Psoas muscle (tissue), 8 donors: ENCODE results near the gene F3. TPM values are rescaled to one million over a fixed set of nuclear protein-coding genes. Genes with fewer than 3 reads are reported as not detected.

ENCODE experiments used
- ATAC-seq, 4 donors: fragments of 200-7000 bp; cut with Tn5 transposase; one replicate each; pipeline ENCODE4 v1.9.1; 2020; ENCODE audit warnings: moderate library complexity in 3 of 4, mild to moderate bottlenecking in 2 of 4
- DNase-seq, 2 donors: peaks; one replicate each; pipeline ENCODE4 v3.0.0-alpha.2; 2020
- H3K27ac ChIP-seq: fragments of 200-600 bp; one replicate; pipeline ENCODE4 v1.8.0; 2022
- H3K27me3 ChIP-seq, 3 donors: fragments of 200-600 bp in 1 of 3; one replicate each; pipeline versions ENCODE4 v1.6.1 to v1.8.0; 2013 to 2022; ENCODE audit warnings: low read length in 2 of 3, mild to moderate bottlenecking in 2 of 3, moderate library complexity in 1 of 3; ENCODE audit not compliant: insufficient read depth in 3 of 3
- H3K36me3 ChIP-seq, 2 donors: fragments of 200-600 bp in 1 of 2; one replicate each; pipeline versions ENCODE4 v1.6.1 to v1.8.0; 2013 to 2022; ENCODE audit warnings: low read depth in 1 of 2, mild to moderate bottlenecking in 1 of 2, moderate library complexity in 1 of 2; ENCODE audit not compliant: insufficient read depth in 1 of 2
- H3K4me1 ChIP-seq: fragments of 200-600 bp; one replicate; pipeline ENCODE4 v1.8.0; 2022
- H3K4me3 ChIP-seq: fragments of 200-600 bp; one replicate; pipeline ENCODE4 v1.8.0; 2022; ENCODE audit warnings: mild to moderate bottlenecking
- H3K9me3 ChIP-seq: fragments of 200-600 bp; one replicate; pipeline ENCODE4 v1.8.0; 2022
- CTCF ChIP-seq: fragments of 200-600 bp; IDR thresholded peaks from one replicate; pipeline ENCODE4 v1.8.0; 2022; ENCODE audit warnings: antibody characterized with exemption
- WGBS, 3 donors: extraction: QIAGEN DNeasy Blood & Tissue Kit; methylation state at CpG; one replicate each; pipeline versions ENCODE4 v1.1.6 to v1.1.7; 2013; 5-methylcytosine and 5-hydroxymethylcytosine counted together
- intact Hi-C, 2 donors: fragments of 100-400 bp; cut with DNase I; formaldehyde crosslinking; loops; one replicate each; pipeline versions ENCODE4 v1.11.0 to v1.14.2; 2022
- polyA plus RNA-seq, 3 donors: library from polyadenylated mRNA; stranded (reverse); fragments of 200-250 nt; gene quantifications; one replicate each; pipeline ENCODE4 v1.2.3, GENCODE V29; 2013
- total RNA-seq, 4 donors: library from RNA; stranded (reverse); fragmentation: NEBNext Ultra II Directional in 2 of 4; extraction: Animal tissue kit (Norgen Biotek cat#: 25700) in 2 of 4; gene quantifications; one replicate each; pipeline versions ENCODE4 v1.2.1 to v1.2.4, GENCODE V29; 2021 to 2023
- donor health status: healthy with polysubstance abuse.
- donor health status: DM: no; HTN: no; CAD: no; lungs with moderate emphysema.
- donor health status: Bipolar disorder and iron deficiency.
- donor health status: healthy.
- donor health status: DM: yes; HTN: yes; CAD: no.
- donor health status: DM: no; HTN: no; CAD: no.
- donor health status: DM: no; HTN: no; CAD: no.
- donor health status: DM: yes; HTN: yes; CAD: no.

Gene F3
- total and polyA plus RNA-seq, 7 donors, result 1.5 to 5.8 (median 3.8) TPM

- WGBS, 3 donors, result 90 to 94% (median 92%) methylated on average over 7 of the region's 7 CpGs
- H3K27ac ChIP-seq, result no peak overlapping the region
- no peaks in the 10 kb centered on the region for H3K9me3 ChIP-seq
- no peak overlapping the region for H3K4me3 ChIP-seq
- intact Hi-C loops, result no loop called here
- H3K4me1 ChIP-seq, result no peaks in the 10 kb centered on the region
- ATAC-seq, result no peak
- no peaks in the 10 kb centered on the region for H3K27me3 ChIP-seq
- H3K36me3 ChIP-seq, result no peaks in the 10 kb centered on the region
- DNase-seq, result no peak
- TF ChIP-seq CTCF, result no peak
These were observed 15.2 kb downstream of the F3 start for GRCh38 chr1:94526152-94526980.

GRCh38 chr1:94524531-94524930, 17.0 kb downstream of the F3 start:
- Histone ChIP-seq H3K36me3 (no peaks in the 10 kb centered on the region), H3K4me3 (no peak overlapping the region), H3K9me3 (no peaks in the 10 kb centered on the region), H3K27ac (no peak overlapping the region), H3K4me1 (no peaks in the 10 kb centered on the region), H3K27me3 (no peaks in the 10 kb centered on the region)
- intact Hi-C loops, result loop anchor here in 1 of 2 donors (5.0 kb wide), 1 partner anchor 283 kb away; no protein-coding TSS in a partner anchor
- WGBS, 3 donors, result 80 to 90% (median 86%) methylated on average over 6 of the region's 6 CpGs
- TF ChIP-seq CTCF, result no peak
- ATAC-seq (no peak), DNase-seq (no peak)

GRCh38 chr1:94522304-94522703, 19.3 kb downstream of the F3 start:
- intact Hi-C loops, result loop anchor here in 1 of 2 donors (5.0 kb wide), 1 partner anchor 285 kb away; no protein-coding TSS in a partner anchor
- H3K36me3 ChIP-seq, result peaks cover 0 to 10% of the 10 kb centered on the region in 2 donors
- WGBS, 3 donors, result 18 to 27% (median 23%) methylated on average over 4 of the region's 4 CpGs
- no peak overlapping the region for H3K27ac ChIP-seq
- no peaks in the 10 kb centered on the region for H3K27me3 ChIP-seq
- H3K9me3 ChIP-seq, result no peaks in the 10 kb centered on the region
- H3K4me3 ChIP-seq, result no peak overlapping the region
- peak; percentile 29 for TF ChIP-seq CTCF
- no peaks in the 10 kb centered on the region for H3K4me1 ChIP-seq
- peak in 1 of 4 donors; percentile 45 for ATAC-seq
- DNase-seq, result no peak

- intact Hi-C loops, result no loop called here
- WGBS, 3 donors, result 44 to 53% (median 45%) methylated on average over 2 of the region's 2 CpGs
- TF ChIP-seq CTCF, result no peak
These were observed 22.2 kb downstream of the F3 start for GRCh38 chr1:94519351-94519750.

More at GRCh38 chr1:94519351-94519750, 22.2 kb downstream of the F3 start:
- DNase-seq (no peak), ATAC-seq (no peak)
- Histone ChIP-seq H3K36me3 (peaks cover 0 to 20% of the 10 kb centered on the region in 2 donors), H3K4me3 (no peak overlapping the region), H3K27ac (no peak overlapping the region), H3K9me3 (no peaks in the 10 kb centered on the region), H3K27me3 (no peaks in the 10 kb centered on the region), H3K4me1 (no peaks in the 10 kb centered on the region)
